Esophagus muscularis mucosa (tissue), 4 donors: ENCODE measurements around the gene PPA1. TPM values are rescaled to one million over a fixed set of nuclear protein-coding genes. Genes with fewer than 3 reads are reported as not detected.

Experiments
- DNase-seq: peaks from one replicate; pipeline ENCODE4 v3.0.0-alpha.2; 2017; ENCODE audit errors: extremely low spot score
- H3K27ac ChIP-seq, 4 donors: fragments of 200-600 bp; sonication (generic); replicated peaks in 1 of 4; 1 replicate in 3 of 4; 2 replicates in 1 of 4; pipeline ENCODE4 v1.5.1; 2016 to 2019; ENCODE audit warnings: mild to moderate bottlenecking in 1 of 4
- H3K27me3 ChIP-seq, 4 donors: fragments of 200-600 bp; sonication (generic); one replicate each; pipeline versions ENCODE4 v1.5.1 to v1.6.0; 2016 to 2019
- H3K36me3 ChIP-seq, 4 donors: fragments of 200-600 bp; sonication (generic); one replicate each; pipeline ENCODE4 v1.5.1; 2016 to 2019
- H3K4me1 ChIP-seq, 4 donors: fragments of 200-600 bp; sonication (generic); one replicate each; pipeline ENCODE4 v1.5.1; 2016 to 2019
- H3K4me3 ChIP-seq, 4 donors: fragments of 200-600 bp; sonication (generic); 1 replicate in 2 of 4; 2 replicates in 2 of 4; pipeline ENCODE4 v1.5.1; 2016 to 2019; ENCODE audit warnings: mild to moderate bottlenecking in 4 of 4, moderate library complexity in 1 of 4
- H3K9me3 ChIP-seq, 4 donors: fragments of 200-600 bp; sonication (generic); 1 replicate in 3 of 4; 2 replicates in 1 of 4; pipeline ENCODE4 v1.5.1; 2016 to 2019
- EP300 ChIP-seq: sonication (generic); formaldehyde crosslinking; IDR thresholded peaks from one replicate; pipeline ENCODE4 v1.6.1; 2017; ENCODE audit warnings: antibody characterized with exemption
- POLR2A ChIP-seq: fragments of 450-650 bp; IDR thresholded peaks from one replicate; pipeline ENCODE4 v1.6.1; 2017; ENCODE audit warnings: antibody characterized with exemption, moderate library complexity, mild to moderate bottlenecking, low read depth
- POLR2AphosphoS5 ChIP-seq, 2 donors: sonication (generic); formaldehyde crosslinking; IDR thresholded peaks; one replicate each; pipeline ENCODE4 v1.6.1; 2017; ENCODE audit warnings: antibody characterized with exemption in 2 of 2
- WGBS: methylation state at CpG from one replicate; pipeline ENCODE4 v1.1.5; 2018; 5-methylcytosine and 5-hydroxymethylcytosine counted together
- intact Hi-C: fragments of 100-400 bp; cut with DNase I; formaldehyde crosslinking; loops from one replicate; pipeline ENCODE4 v1.15.1; 2023
- total RNA-seq, 4 donors: library from RNA; depleted of rRNA; stranded (reverse); fragments of >200 nt; gene quantifications; one replicate each; pipeline versions ENCODE4 v1.1.0 to v1.2.1, GENCODE V29; 2016
- TF ChIP-seq, protein P1 (sequence below), 3 experiments: fragments of 200-600 bp in 2 of 3; fragments of 450-650 bp in 1 of 3; sonication (generic) in 2 of 3; IDR thresholded peaks; one replicate each; pipeline ENCODE4 v1.5.1; 2017 to 2019; ENCODE audit warnings: antibody characterized with exemption in 3 of 3, mild to moderate bottlenecking in 2 of 3, moderate library complexity in 1 of 3

Gene PPA1
- total RNA-seq, 4 donors from 2014 or later, result 72.6 to 105 (median 82.2) TPM

DNA sequence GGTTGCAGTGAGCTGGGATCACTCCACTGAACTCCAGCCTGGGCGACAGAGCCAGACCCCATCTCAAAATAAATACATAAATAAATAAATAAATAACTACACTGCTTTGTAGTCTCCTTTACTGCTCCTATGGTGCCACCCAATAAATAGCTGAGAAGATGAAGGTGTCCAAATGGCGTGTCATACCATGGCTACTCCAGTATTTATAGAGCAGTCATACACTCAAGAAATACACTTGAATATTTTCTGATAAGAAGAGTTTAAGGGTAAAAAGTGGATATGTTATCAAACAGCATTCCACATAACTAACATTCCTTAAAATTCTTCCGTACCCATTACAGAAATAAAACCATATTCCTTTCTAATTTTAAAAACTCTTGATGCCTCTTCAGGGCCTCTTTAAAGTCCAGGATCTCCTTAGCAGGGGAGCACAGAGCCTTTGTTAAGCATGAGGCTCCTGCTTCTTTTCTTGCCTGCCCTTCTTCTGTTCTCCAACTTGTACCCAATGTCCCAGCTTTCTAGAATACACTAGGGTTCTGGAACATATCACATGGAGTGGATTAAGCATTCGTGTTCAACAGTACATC is 55.0 kb downstream of the PPA1 start:
- TF ChIP-seq, protein P1, sequence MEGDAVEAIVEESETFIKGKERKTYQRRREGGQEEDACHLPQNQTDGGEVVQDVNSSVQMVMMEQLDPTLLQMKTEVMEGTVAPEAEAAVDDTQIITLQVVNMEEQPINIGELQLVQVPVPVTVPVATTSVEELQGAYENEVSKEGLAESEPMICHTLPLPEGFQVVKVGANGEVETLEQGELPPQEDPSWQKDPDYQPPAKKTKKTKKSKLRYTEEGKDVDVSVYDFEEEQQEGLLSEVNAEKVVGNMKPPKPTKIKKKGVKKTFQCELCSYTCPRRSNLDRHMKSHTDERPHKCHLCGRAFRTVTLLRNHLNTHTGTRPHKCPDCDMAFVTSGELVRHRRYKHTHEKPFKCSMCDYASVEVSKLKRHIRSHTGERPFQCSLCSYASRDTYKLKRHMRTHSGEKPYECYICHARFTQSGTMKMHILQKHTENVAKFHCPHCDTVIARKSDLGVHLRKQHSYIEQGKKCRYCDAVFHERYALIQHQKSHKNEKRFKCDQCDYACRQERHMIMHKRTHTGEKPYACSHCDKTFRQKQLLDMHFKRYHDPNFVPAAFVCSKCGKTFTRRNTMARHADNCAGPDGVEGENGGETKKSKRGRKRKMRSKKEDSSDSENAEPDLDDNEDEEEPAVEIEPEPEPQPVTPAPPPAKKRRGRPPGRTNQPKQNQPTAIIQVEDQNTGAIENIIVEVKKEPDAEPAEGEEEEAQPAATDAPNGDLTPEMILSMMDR (IDR thresholded peaks at IDR 0.05), result no peak
- TF ChIP-seq EP300 (no peak), POLR2AphosphoS5 (IDR thresholded peaks at IDR 0.05) (no peak), POLR2A (no peak)
- Histone ChIP-seq H3K36me3 (no peaks in the 10 kb centered on the region), H3K4me3 (no peak overlapping the region), H3K9me3 (peaks cover 0 to 8% (median 2%) of the 10 kb centered on the region in 4 donors), H3K27ac (no peak overlapping the region), H3K27me3 (peaks cover 0 to 10% (median 0%) of the 10 kb centered on the region in 4 donors), H3K4me1 (peaks cover 0 to 8% (median 2%) of the 10 kb centered on the region in 4 donors)
- DNase-seq, result no peak
- WGBS, result 90% methylated on average over 4 of the region's 4 CpGs
- intact Hi-C loops, result no loop called here

DNA sequence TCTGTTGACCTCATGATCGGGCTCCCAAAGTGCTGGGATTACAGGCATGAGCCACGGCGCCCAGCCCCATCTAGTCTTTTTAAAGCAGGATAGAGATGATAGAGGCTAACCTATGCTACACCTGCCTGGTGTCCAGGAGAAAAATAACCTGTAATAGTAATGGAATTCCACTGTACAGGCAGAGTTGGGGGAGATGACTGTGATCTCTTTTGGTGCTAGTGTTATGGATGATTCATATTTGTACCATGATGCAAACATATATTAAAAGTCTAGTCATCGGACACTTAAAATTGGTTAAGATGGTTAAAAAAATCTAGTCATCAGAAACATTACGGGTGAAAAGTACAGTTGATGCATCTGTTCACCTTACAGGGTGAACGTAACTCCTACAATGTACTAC is 56.8 kb downstream of the PPA1 start:
- Histone ChIP-seq H3K9me3 (peaks cover 0 to 8% (median 2%) of the 10 kb centered on the region in 4 donors), H3K4me3 (no peak overlapping the region), H3K27me3 (peaks cover 0 to 10% (median 0%) of the 10 kb centered on the region in 4 donors), H3K27ac (no peak overlapping the region), H3K4me1 (peaks cover 0 to 8% (median 2%) of the 10 kb centered on the region in 4 donors), H3K36me3 (no peaks in the 10 kb centered on the region)
- 94% methylated on average over 6 of the region's 6 CpGs for WGBS
- TF ChIP-seq POLR2AphosphoS5 (IDR thresholded peaks at IDR 0.05) (no peak), POLR2A (no peak), EP300 (no peak)
- TF ChIP-seq, protein P1 (IDR thresholded peaks at IDR 0.05), result no peak
- DNase-seq, result no peak
- intact Hi-C loops, result no loop called here

DNA sequence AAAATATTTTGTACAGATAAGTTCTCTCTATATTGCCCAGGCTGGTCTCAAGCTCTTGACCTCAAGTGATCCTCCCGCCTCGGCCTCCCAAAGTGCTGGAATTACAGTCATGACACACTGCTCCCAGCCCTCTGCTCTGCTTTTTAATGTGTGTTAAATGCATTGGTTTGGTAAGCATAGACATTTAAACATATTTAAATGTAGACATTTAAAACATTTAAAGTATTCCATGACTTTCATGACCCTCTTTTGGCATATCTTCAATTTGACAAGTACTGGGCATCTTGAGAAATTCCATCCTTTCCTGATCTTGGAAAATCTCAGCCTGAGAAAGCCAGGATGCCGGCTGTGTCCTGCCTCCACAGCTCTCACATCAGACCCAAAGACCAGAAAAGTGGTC is 57.7 kb downstream of the PPA1 start:
- H3K27me3 ChIP-seq, result peaks cover 0 to 10% (median 0%) of the 10 kb centered on the region in 4 donors
- no peaks in the 10 kb centered on the region for H3K36me3 ChIP-seq
- WGBS, result 95% methylated on average over 3 of the region's 3 CpGs
- no peak overlapping the region for H3K27ac ChIP-seq
- intact Hi-C loops, result no loop called here
- H3K4me1 ChIP-seq, result peaks cover 0 to 13% (median 4%) of the 10 kb centered on the region in 4 donors
- TF ChIP-seq EP300 (no peak), POLR2AphosphoS5 (IDR thresholded peaks at IDR 0.05) (no peak), POLR2A (no peak)
- TF ChIP-seq, protein P1 (IDR thresholded peaks at IDR 0.05), result no peak
- DNase-seq, result no peak
- H3K9me3 ChIP-seq, result peaks cover 0 to 8% (median 2%) of the 10 kb centered on the region in 4 donors
- H3K4me3 ChIP-seq, result no peak overlapping the region

DNA sequence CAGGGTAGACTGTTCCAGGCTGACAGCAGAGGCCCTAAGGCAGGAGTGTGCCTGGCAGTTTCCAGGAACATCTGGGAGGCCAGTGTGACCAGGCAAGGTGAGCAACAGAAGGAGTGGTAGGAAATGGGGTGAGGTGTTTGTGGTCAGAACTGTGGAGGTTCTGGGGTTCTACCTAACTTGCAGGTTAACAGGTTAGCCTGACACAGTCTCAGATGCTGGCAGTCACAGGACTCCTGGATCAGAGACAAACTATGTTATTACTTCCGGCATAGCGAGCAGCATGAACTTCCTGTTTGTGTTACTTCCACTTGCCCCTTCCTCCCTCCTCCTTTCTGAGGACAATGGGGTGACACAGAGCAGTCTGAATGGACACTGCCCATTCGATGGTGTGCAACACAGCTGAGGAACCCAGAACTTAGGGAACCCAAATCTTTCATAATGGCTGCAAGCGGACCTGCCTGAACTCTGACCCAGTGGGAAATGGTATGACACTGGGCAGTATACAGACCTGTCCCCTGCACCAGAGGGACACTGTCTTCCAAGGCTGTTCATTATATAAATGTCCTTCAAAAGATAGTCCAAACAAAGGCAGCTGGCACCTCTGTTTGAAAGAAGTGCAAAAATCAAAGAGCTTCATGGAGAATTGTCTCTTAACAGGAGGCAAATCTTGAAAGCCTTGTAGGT is 59.0 kb downstream of the PPA1 start:
- Histone ChIP-seq H3K27me3 (peaks cover 0 to 10% (median 0%) of the 10 kb centered on the region in 4 donors), H3K9me3 (no peaks in the 10 kb centered on the region), H3K4me3 (no peak overlapping the region), H3K4me1 (peaks cover 5 to 18% (median 8%) of the 10 kb centered on the region in 4 donors), H3K36me3 (no peaks in the 10 kb centered on the region), H3K27ac (no peak overlapping the region)
- TF ChIP-seq POLR2A, result no peak
- TF ChIP-seq POLR2AphosphoS5 (IDR thresholded peaks at IDR 0.05), result no peak
- TF ChIP-seq, protein P1 (IDR thresholded peaks at IDR 0.05), result no peak
- TF ChIP-seq EP300, result no peak
- WGBS, result 55% methylated on average over 4 of the region's 4 CpGs
- no peak for DNase-seq
- intact Hi-C loops, result no loop called here
